ENCODE results near the gene MTFP1.

- TF ChIP-seq CTCF (IDR thresholded peaks at IDR 0.05; ENCODE audit: low read depth, low read length) (no peak), EZH2phosphoT487 (IDR thresholded peaks at IDR 0.05; ENCODE audit: low read depth) (no peak)
Observed at GRCh38 chr22:30382340-30382739, 43.2 kb upstream of the MTFP1 start.
